GM12892 (cell line): ENCODE results near the gene RNF113B.

Experiments used
- POLR2A ChIP-seq: IDR thresholded peaks from 2 replicates; pipeline ENCODE4 v1.6.1; 2011; ENCODE audit warnings: low read depth, low read length, control low read depth
- POLR2AphosphoS5 ChIP-seq: IDR thresholded peaks from 2 replicates; pipeline ENCODE4 v1.6.1; 2011; ENCODE audit warnings: low read depth, low read length, control low read depth
- TAF1 ChIP-seq: IDR thresholded peaks from 2 replicates; pipeline ENCODE4 v1.6.1; 2011; ENCODE audit warnings: low read depth, mild to moderate bottlenecking, control low read depth, low read length, borderline replicate concordance

- TF ChIP-seq POLR2AphosphoS5 (no peak), POLR2A (no peak), TAF1 (no peak)
These were observed 37.1 kb upstream of the RNF113B start for GRCh38 chr13:98214008-98214643.
